CD14-positive monocyte (primary cell): ENCODE measurements around the gene NSG1. TPM values are rescaled to one million over a fixed set of nuclear protein-coding genes. Genes with fewer than 3 reads are reported as not detected.

Experiments
- DNase-seq, 3 donors: peaks; one replicate each; pipeline ENCODE4 v3.0.0-alpha.2; 2011 to 2022
- H2AFZ ChIP-seq: 2 replicates; pipeline ENCODE4 v1.6.0; 2012; ENCODE audit warnings: mild to moderate bottlenecking, low read depth, low read length, inconsistent platforms; ENCODE audit not compliant: insufficient read depth, poor library complexity, severe bottlenecking
- H3K27ac ChIP-seq, 2 donors: 1 replicate in 1 of 2; 2 replicates in 1 of 2; pipeline ENCODE4 v1.5.1; 2012 to 2013; ENCODE audit warnings: low read length in 2 of 2, control low read depth in 1 of 2, inconsistent platforms in 1 of 2, low read depth in 1 of 2, mild to moderate bottlenecking in 1 of 2
- H3K27me3 ChIP-seq, 2 donors: one replicate each; pipeline versions ENCODE4 v1.6.0 to v1.6.1; 2011 to 2013; ENCODE audit warnings: low read length in 2 of 2; ENCODE audit not compliant: control insufficient read depth in 2 of 2, insufficient read depth in 2 of 2
- H3K36me3 ChIP-seq, 2 donors: replicated peaks in 1 of 2; 1 replicate in 1 of 2; 2 replicates in 1 of 2; pipeline versions ENCODE4 v1.5.1 to v1.6.1; 2012 to 2013; ENCODE audit warnings: low read length in 2 of 2, control low read depth in 1 of 2, inconsistent platforms in 1 of 2, mild to moderate bottlenecking in 1 of 2; ENCODE audit not compliant: insufficient read depth in 2 of 2, control insufficient read depth in 1 of 2
- H3K4me1 ChIP-seq, 2 donors: 1 replicate in 1 of 2; 2 replicates in 1 of 2; pipeline versions ENCODE4 v1.5.1 to v1.6.1; 2012 to 2013; ENCODE audit warnings: low read length in 2 of 2, control low read depth in 1 of 2, inconsistent platforms in 1 of 2, mild to moderate bottlenecking in 1 of 2, moderate library complexity in 1 of 2; ENCODE audit not compliant: insufficient read depth in 2 of 2, control insufficient read depth in 1 of 2
- H3K4me2 ChIP-seq: replicated peaks from 2 replicates; pipeline ENCODE3; 2012; ENCODE audit warnings: low read length, moderate library complexity, mild to moderate bottlenecking; ENCODE audit not compliant: poor library complexity, severe bottlenecking; ENCODE audit errors: extremely low read depth
- H3K4me3 ChIP-seq, 3 experiments: fragments of 200-600 bp in 1 of 3; sonication (generic) in 1 of 3; replicated peaks in 1 of 3; 1 replicate in 2 of 3; 2 replicates in 1 of 3; pipeline ENCODE4 v1.5.1; 2011 to 2013; ENCODE audit warnings: low read length in 3 of 3, mild to moderate bottlenecking in 3 of 3, control low read depth in 2 of 3, low read depth in 2 of 3, inconsistent platforms in 1 of 3, moderate library complexity in 1 of 3
- H3K79me2 ChIP-seq: 2 replicates; pipeline ENCODE4 v1.6.0; 2012; ENCODE audit warnings: mild to moderate bottlenecking, control low read depth, inconsistent platforms, low read length, moderate library complexity; ENCODE audit not compliant: insufficient read depth
- H3K9ac ChIP-seq: 2 replicates; pipeline ENCODE4 v1.6.0; 2017; ENCODE audit warnings: low read length, mild to moderate bottlenecking; ENCODE audit not compliant: insufficient read depth, poor library complexity, severe bottlenecking
- H3K9me3 ChIP-seq, 2 donors: replicated peaks in 1 of 2; 1 replicate in 1 of 2; 2 replicates in 1 of 2; pipeline versions ENCODE4 v1.5.1 to v1.6.1; 2012 to 2013; ENCODE audit warnings: low read length in 2 of 2, control low read depth in 1 of 2; ENCODE audit not compliant: control insufficient read depth in 1 of 2, insufficient read depth in 1 of 2
- H4K20me1 ChIP-seq: 2 replicates; pipeline ENCODE4 v1.6.0; 2012; ENCODE audit warnings: mild to moderate bottlenecking, low read length, control low read depth, moderate library complexity; ENCODE audit not compliant: insufficient read depth
- H3K27ac Mint-ChIP-seq, 7 donors: one replicate each; pipeline ENCODE4 v1.8.0; 2020; ENCODE audit warnings: mild to moderate bottlenecking in 7 of 7, mixed read lengths in 7 of 7, moderate library complexity in 6 of 7, inconsistent platforms in 2 of 7
- H3K27me3 Mint-ChIP-seq, 3 donors: one replicate each; pipeline ENCODE4 v1.8.0; 2021 to 2022; ENCODE audit warnings: low read depth in 3 of 3, mild to moderate bottlenecking in 3 of 3, mixed read lengths in 3 of 3, moderate library complexity in 3 of 3, inconsistent platforms in 1 of 3
- H3K36me3 Mint-ChIP-seq, 2 donors: one replicate each; pipeline ENCODE4 v1.8.0; 2020; ENCODE audit warnings: mixed read lengths in 2 of 2, inconsistent platforms in 1 of 2, mild to moderate bottlenecking in 1 of 2
- H3K4me1 Mint-ChIP-seq: one replicate; pipeline ENCODE4 v1.8.0; 2020; ENCODE audit warnings: mild to moderate bottlenecking, mixed read lengths
- H3K4me3 Mint-ChIP-seq, 2 donors: one replicate each; pipeline ENCODE4 v1.8.0; 2020; ENCODE audit warnings: mild to moderate bottlenecking in 2 of 2, mixed read lengths in 2 of 2, moderate library complexity in 1 of 2
- H3K9me3 Mint-ChIP-seq, 7 donors: one replicate each; pipeline ENCODE4 v1.8.0; 2020 to 2022; ENCODE audit warnings: mixed read lengths in 7 of 7, mild to moderate bottlenecking in 6 of 7, moderate library complexity in 6 of 7, inconsistent platforms in 2 of 7
- CTCF ChIP-seq: fragments of 200-600 bp; IDR thresholded peaks from one replicate; pipeline ENCODE4 v1.8.0; 2022; ENCODE audit warnings: antibody characterized with exemption, mild to moderate bottlenecking
- WGBS: methylation state at CpG from one replicate; pipeline ENCODE4 v1.1.5; 2013; ENCODE audit warnings: missing lambda C conversion rate; ENCODE audit not compliant: insufficient coverage; 5-methylcytosine and 5-hydroxymethylcytosine counted together
- intact Hi-C, 2 donors: fragments of 100-400 bp; cut with micrococcal nuclease; formaldehyde crosslinking; loops; one replicate each; pipeline versions ENCODE4 v1.15.0 to v1.15.1; 2023
- polyA plus RNA-seq, 3 donors: library from polyadenylated mRNA; depleted of rRNA in 1 of 3; unstranded in 2 of 3; stranded (reverse) in 1 of 3; fragments of 300-500 nt in 2 of 3; fragments of >200 nt in 1 of 3; fragmentation: Illumina TruSeq in 2 of 3; gene quantifications; 1 replicate in 2 of 3; 2 replicates in 1 of 3; pipeline ENCODE4 v1.2.3, GENCODE V29; 2012 to 2021

The NSG1 gene
- polyA plus RNA-seq, 3 donors, result 0.10 TPM; not detected in 2

- H3K36me3 ChIP-seq, result no peaks in the 10 kb centered on the region
- peaks cover 4% of the 10 kb centered on the region for H3K4me1 Mint-ChIP-seq
- H3K4me3 Mint-ChIP-seq, result no peak overlapping the region
- H3K4me1 ChIP-seq, result no peaks in the 10 kb centered on the region
- H3K79me2 ChIP-seq, result no peaks in the 10 kb centered on the region
- no peak for TF ChIP-seq CTCF
- no peak overlapping the region for H3K9ac ChIP-seq
- WGBS, result 62% methylated on average over 2 of the region's 4 CpGs
- no peak overlapping the region for H3K27ac Mint-ChIP-seq
- peaks cover 10 to 38% of the 10 kb centered on the region in 2 donors for H3K27me3 ChIP-seq
- H3K9me3 Mint-ChIP-seq, result peaks cover 0 to 7% (median 0%) of the 10 kb centered on the region in 7 donors
- H4K20me1 ChIP-seq, result no peaks in the 10 kb centered on the region
- H3K4me2 ChIP-seq, result no peak overlapping the region
- intact Hi-C loops, result no loop called here
- no peaks in the 10 kb centered on the region for H3K36me3 Mint-ChIP-seq
- DNase-seq, result no peak
- no peak overlapping the region for H2AFZ ChIP-seq
- H3K27me3 Mint-ChIP-seq, result peaks cover 34 to 63% (median 48%) of the 10 kb centered on the region in 3 donors
- no peaks in the 10 kb centered on the region for H3K9me3 ChIP-seq
- no peak overlapping the region for H3K27ac ChIP-seq
- H3K4me3 ChIP-seq, result no peak overlapping the region
Observed at GRCh38 chr4:4391866-4392265, 5.0 kb downstream of the NSG1 start.

- no peaks in the 10 kb centered on the region for H3K9me3 ChIP-seq
- no peak overlapping the region for H3K4me2 ChIP-seq
- no peak overlapping the region for H3K27ac ChIP-seq
- Mint-ChIP-seq H3K4me3 (no peak overlapping the region), H3K36me3 (no peaks in the 10 kb centered on the region), H3K27ac (no peak overlapping the region), H3K27me3 (peaks cover 38 to 62% (median 50%) of the 10 kb centered on the region in 3 donors), H3K4me1 (peaks cover 4% of the 10 kb centered on the region), H3K9me3 (peaks cover 0 to 7% (median 0%) of the 10 kb centered on the region in 7 donors)
- TF ChIP-seq CTCF, result no peak
- no peaks in the 10 kb centered on the region for H3K4me1 ChIP-seq
- peaks cover 5 to 35% of the 10 kb centered on the region in 2 donors for H3K27me3 ChIP-seq
- no peak overlapping the region for H3K4me3 ChIP-seq
- no peaks in the 10 kb centered on the region for H4K20me1 ChIP-seq
- no peaks in the 10 kb centered on the region for H3K79me2 ChIP-seq
- no peak overlapping the region for H2AFZ ChIP-seq
- DNase-seq, result no peak
- 89% methylated on average over 10 of the region's 13 CpGs for WGBS
- no peak overlapping the region for H3K9ac ChIP-seq
- intact Hi-C loops, result no loop called here
- H3K36me3 ChIP-seq, result no peaks in the 10 kb centered on the region
Observed at GRCh38 chr4:4392501-4393183, 5.7 kb downstream of the NSG1 start.
